ENCODE results near the gene PRKCQ. TPM values are rescaled to one million over a fixed set of nuclear protein-coding genes. Genes with fewer than 3 reads are reported as not detected.

PRKCQ gene
- total and polyA plus RNA-seq, 2 of the 13 experiments (the other 11 are each of a cell fraction or from before 2014, with no cell fraction given) = 0.13 to 0.35 TPM

DNA sequence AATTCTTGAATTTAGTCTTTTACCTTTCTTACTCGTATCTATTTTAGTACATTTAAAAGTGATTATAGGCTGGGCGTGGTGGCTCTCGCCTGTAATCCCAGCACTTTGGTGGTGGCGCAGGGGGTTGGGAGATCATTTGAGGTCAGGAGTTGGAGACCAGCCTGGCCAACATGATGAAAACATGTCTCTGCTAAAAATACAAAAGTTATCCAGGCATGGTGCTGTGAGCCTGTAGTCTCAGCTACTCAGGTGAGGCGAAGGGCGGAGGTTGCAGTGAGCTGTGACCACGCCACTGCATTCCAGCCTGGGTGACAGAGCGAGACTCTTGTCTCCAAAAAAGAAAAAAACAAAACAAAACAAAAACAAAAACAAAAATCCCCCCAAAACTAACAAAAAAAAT, 12.2 kb downstream of the PRKCQ start:
- Histone ChIP-seq H3K9ac (ENCODE audit: insufficient read depth, low read depth, low read length) (no peak overlapping the region), H2AFZ (ENCODE audit: low read length) (no peak overlapping the region), H3K4me1 (ENCODE audit: insufficient read depth, low read length) (no peaks in the 10 kb centered on the region), H4K20me1 (ENCODE audit: insufficient read depth, low read length) (no peaks in the 10 kb centered on the region), H3K27me3 (ENCODE audit: control insufficient read depth in 1 of 2, insufficient read depth in 2 of 2, low read length in 2 of 2) (peaks cover 9 to 37% of the 10 kb centered on the region in 2 experiments; a peak in 3 of 5 replicates), H3K27ac (ENCODE audit: extremely low read length, insufficient read depth, low read length) (no peak overlapping the region), H3K36me3 (replicated peaks in 1 of 2; ENCODE audit: control insufficient read depth in 1 of 2, insufficient read depth in 2 of 2, low read length in 2 of 2) (no peaks in the 10 kb centered on the region), H3K4me2 (ENCODE audit: low read depth, low read length) (no peak overlapping the region), H3K4me3 (replicated peaks in 1 of 3; ENCODE audit: insufficient read depth in 1 of 3, low read depth in 2 of 3, low read length in 3 of 3) (no peak overlapping the region), H3K9me3 (ENCODE audit: low read length) (no peaks in the 10 kb centered on the region), H3K79me2 (ENCODE audit: insufficient read depth, low read length) (no peaks in the 10 kb centered on the region)
- no peak for ATAC-seq
- TF ChIP-seq E2F1 (CRISPR knock-in tag; IDR thresholded peaks at IDR 0.05) (no peak), HNRNPL (IDR thresholded peaks at IDR 0.05; ENCODE audit: low read depth, low read length) (no peak), LCORL (IDR thresholded peaks at IDR 0.05) (no peak), LCORL (CRISPR knock-in tag; IDR thresholded peaks at IDR 0.05) (no peak), KMT2B (CRISPR knock-in tag; IDR thresholded peaks at IDR 0.05) (no peak), MIXL1 (CRISPR knock-in tag; IDR thresholded peaks at IDR 0.05) (no peak), GABPA (IDR thresholded peaks at IDR 0.05; ENCODE audit: low read depth, low read length) (no peak), GABPA (CRISPR knock-in tag; IDR thresholded peaks at IDR 0.05; ENCODE audit: low read depth) (no peak), ZNF264 (CRISPR knock-in tag; IDR thresholded peaks at IDR 0.05) (no peak), PTBP1 (IDR thresholded peaks at IDR 0.05; ENCODE audit: low read depth, low read length, poor library complexity, severe bottlenecking) (no peak), DRAP1 (CRISPR knock-in tag; IDR thresholded peaks at IDR 0.05) (no peak)
- TF ChIP-seq, protein P1, sequence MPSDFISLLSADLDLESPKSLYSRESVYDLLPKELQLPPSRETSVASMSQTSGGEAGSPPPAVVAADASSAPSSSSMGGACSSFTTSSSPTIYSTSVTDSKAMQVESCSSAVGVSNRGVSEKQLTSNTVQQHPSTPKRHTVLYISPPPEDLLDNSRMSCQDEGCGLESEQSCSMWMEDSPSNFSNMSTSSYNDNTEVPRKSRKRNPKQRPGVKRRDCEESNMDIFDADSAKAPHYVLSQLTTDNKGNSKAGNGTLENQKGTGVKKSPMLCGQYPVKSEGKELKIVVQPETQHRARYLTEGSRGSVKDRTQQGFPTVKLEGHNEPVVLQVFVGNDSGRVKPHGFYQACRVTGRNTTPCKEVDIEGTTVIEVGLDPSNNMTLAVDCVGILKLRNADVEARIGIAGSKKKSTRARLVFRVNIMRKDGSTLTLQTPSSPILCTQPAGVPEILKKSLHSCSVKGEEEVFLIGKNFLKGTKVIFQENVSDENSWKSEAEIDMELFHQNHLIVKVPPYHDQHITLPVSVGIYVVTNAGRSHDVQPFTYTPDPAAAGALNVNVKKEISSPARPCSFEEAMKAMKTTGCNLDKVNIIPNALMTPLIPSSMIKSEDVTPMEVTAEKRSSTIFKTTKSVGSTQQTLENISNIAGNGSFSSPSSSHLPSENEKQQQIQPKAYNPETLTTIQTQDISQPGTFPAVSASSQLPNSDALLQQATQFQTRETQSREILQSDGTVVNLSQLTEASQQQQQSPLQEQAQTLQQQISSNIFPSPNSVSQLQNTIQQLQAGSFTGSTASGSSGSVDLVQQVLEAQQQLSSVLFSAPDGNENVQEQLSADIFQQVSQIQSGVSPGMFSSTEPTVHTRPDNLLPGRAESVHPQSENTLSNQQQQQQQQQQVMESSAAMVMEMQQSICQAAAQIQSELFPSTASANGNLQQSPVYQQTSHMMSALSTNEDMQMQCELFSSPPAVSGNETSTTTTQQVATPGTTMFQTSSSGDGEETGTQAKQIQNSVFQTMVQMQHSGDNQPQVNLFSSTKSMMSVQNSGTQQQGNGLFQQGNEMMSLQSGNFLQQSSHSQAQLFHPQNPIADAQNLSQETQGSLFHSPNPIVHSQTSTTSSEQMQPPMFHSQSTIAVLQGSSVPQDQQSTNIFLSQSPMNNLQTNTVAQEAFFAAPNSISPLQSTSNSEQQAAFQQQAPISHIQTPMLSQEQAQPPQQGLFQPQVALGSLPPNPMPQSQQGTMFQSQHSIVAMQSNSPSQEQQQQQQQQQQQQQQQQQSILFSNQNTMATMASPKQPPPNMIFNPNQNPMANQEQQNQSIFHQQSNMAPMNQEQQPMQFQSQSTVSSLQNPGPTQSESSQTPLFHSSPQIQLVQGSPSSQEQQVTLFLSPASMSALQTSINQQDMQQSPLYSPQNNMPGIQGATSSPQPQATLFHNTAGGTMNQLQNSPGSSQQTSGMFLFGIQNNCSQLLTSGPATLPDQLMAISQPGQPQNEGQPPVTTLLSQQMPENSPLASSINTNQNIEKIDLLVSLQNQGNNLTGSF (CRISPR knock-in tag; IDR thresholded peaks at IDR 0.05) = no peak
- TF ChIP-seq, protein P2, sequence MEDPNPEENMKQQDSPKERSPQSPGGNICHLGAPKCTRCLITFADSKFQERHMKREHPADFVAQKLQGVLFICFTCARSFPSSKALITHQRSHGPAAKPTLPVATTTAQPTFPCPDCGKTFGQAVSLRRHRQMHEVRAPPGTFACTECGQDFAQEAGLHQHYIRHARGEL (CRISPR knock-in tag; IDR thresholded peaks at IDR 0.05) = no peak
- no peak for DNase-seq (ENCODE audit: low spot score)
- BruUV-seq (replicated peaks) = no TSS peak
- intact Hi-C loops (cut with micrococcal nuclease; ENCODE audit: unreplicated experiment) = no loop called here
- FAIRE-seq = no peak
- POLR2A ChIA-PET = no interaction called here
- WGBS (ENCODE audit: low lambda C conversion rate) = 49% methylated on average over 8 of the region's 8 CpGs
- CTCF ChIA-PET (ENCODE audit: low intra/inter-chr PET ratio, low total read pairs) = no interaction called here
- in situ Hi-C loops (cut with HindIII; ENCODE audit: extremely low pct_ligation_motif_present, low pct_unique_long_range_greater_than_20kb) = no loop called here

Measured in HepG2 (cell line).